WTC11 (cell line): ENCODE data around the gene ERGIC3. TPM values are rescaled to one million over a fixed set of nuclear protein-coding genes. Genes with fewer than 3 reads are reported as not detected.

Experiments
- ATAC-seq: fragments of 200-7000 bp; cut with Tn5 transposase; 2 replicates; pipeline ENCODE4 v1.10.0; 2021; ENCODE audit warnings: mild to moderate bottlenecking, moderate library complexity
- CTCF ChIA-PET: fragments of 300-600 bp; sonication (Branson Sonifier 250); formaldehyde crosslinking; loops from one replicate; lab custom pipeline; 2021; ENCODE audit warnings: antibody characterized with exemption; lab: Charles Lee
- POLR2A ChIA-PET: fragments of 350-600 bp; sonication (Branson Sonifier 250); formaldehyde crosslinking; loops from one replicate; lab custom pipeline; 2021; ENCODE audit warnings: antibody characterized with exemption; lab: Charles Lee
- DNase-seq: peaks from one replicate; pipeline ENCODE4 v3.0.0; 2021; ENCODE audit warnings: low spot score
- H3K27ac Mint-ChIP-seq: 2 replicates; pipeline ENCODE4 v1.8.0; 2021; ENCODE audit warnings: mixed read lengths
- H3K27me3 Mint-ChIP-seq: 2 replicates; pipeline ENCODE4 v1.8.0; 2021; ENCODE audit warnings: low read depth, mild to moderate bottlenecking, moderate library complexity, mixed read lengths
- H3K36me3 Mint-ChIP-seq: 2 replicates; pipeline ENCODE4 v1.8.0; 2021; ENCODE audit warnings: mixed read lengths
- H3K4me1 Mint-ChIP-seq: 2 replicates; pipeline ENCODE4 v1.8.0; 2022; ENCODE audit warnings: mixed read lengths
- H3K4me3 Mint-ChIP-seq: 2 replicates; pipeline ENCODE4 v1.8.0; 2021; ENCODE audit warnings: mild to moderate bottlenecking, moderate library complexity, mixed read lengths
- H3K9me3 Mint-ChIP-seq: 2 replicates; pipeline ENCODE4 v1.8.0; 2021; ENCODE audit warnings: mixed read lengths
- ATF6 ChIP-seq: sonication (generic); formaldehyde crosslinking; IDR thresholded peaks from 2 replicates; pipeline ENCODE4 v1.8.1; 2023; ENCODE audit warnings: mild to moderate bottlenecking, missing genetic modification reagents
- CBFB ChIP-seq: sonication (generic); formaldehyde crosslinking; IDR thresholded peaks from 2 replicates; pipeline ENCODE4 v1.8.1; 2022; ENCODE audit warnings: mild to moderate bottlenecking, low read depth, missing genetic modification reagents
- CDX4 ChIP-seq: fragments of 250-450 bp; sonication (Bioruptor Pico); IDR thresholded peaks from 2 replicates; pipeline ENCODE4 v1.9.0; 2021; ENCODE audit warnings: moderate library complexity, mild to moderate bottlenecking, inconsistent platforms, borderline replicate concordance
- E2F1 ChIP-seq: sonication (generic); formaldehyde crosslinking; IDR thresholded peaks from 2 replicates; pipeline ENCODE4 v1.8.0; 2022; ENCODE audit warnings: mild to moderate bottlenecking, missing genetic modification reagents
- E2F5 ChIP-seq: sonication (generic); formaldehyde crosslinking; IDR thresholded peaks from 2 replicates; pipeline ENCODE4 v1.8.1; 2022; ENCODE audit warnings: mild to moderate bottlenecking, moderate library complexity, missing genetic modification reagents
- ERG ChIP-seq: fragments of 250-450 bp; sonication (Bioruptor Pico); IDR thresholded peaks from 2 replicates; pipeline ENCODE4 v1.8.0; 2021; ENCODE audit warnings: mild to moderate bottlenecking
- FOXP1 ChIP-seq: sonication (generic); formaldehyde crosslinking; IDR thresholded peaks from 2 replicates; pipeline ENCODE4 v1.8.0; 2022; ENCODE audit warnings: missing genetic modification reagents, mild to moderate bottlenecking, moderate library complexity, borderline replicate concordance
- IRF2 ChIP-seq: sonication (generic); formaldehyde crosslinking; IDR thresholded peaks from 2 replicates; pipeline ENCODE4 v1.8.0; 2022; ENCODE audit warnings: low read depth, missing genetic modification reagents, borderline replicate concordance
- JAZF1 ChIP-seq: fragments of 250-450 bp; sonication (Bioruptor Pico); IDR thresholded peaks from 2 replicates; pipeline ENCODE4 v1.9.0; 2021; ENCODE audit warnings: moderate library complexity, mild to moderate bottlenecking, inconsistent platforms
- JUN ChIP-seq: sonication (generic); formaldehyde crosslinking; IDR thresholded peaks from 2 replicates; pipeline ENCODE4 v1.8.0; 2023; ENCODE audit warnings: mild to moderate bottlenecking, missing genetic modification reagents
- MLX ChIP-seq: sonication (generic); formaldehyde crosslinking; IDR thresholded peaks from 2 replicates; pipeline ENCODE4 v1.8.1; 2023; ENCODE audit warnings: mild to moderate bottlenecking, missing genetic modification reagents, moderate library complexity
- MYBL2 ChIP-seq: sonication (generic); formaldehyde crosslinking; IDR thresholded peaks from 2 replicates; pipeline ENCODE4 v1.8.1; 2023; ENCODE audit warnings: mild to moderate bottlenecking, moderate library complexity, missing genetic modification reagents
- NFYB ChIP-seq: sonication (generic); formaldehyde crosslinking; conservative IDR thresholded peaks from 2 replicates; pipeline ENCODE4 v1.8.0; 2022; ENCODE audit warnings: low read depth, missing genetic modification reagents
- OVOL2 ChIP-seq: fragments of 250-450 bp; sonication (Bioruptor Pico); IDR thresholded peaks from 2 replicates; pipeline ENCODE4 v1.9.0; 2021; ENCODE audit warnings: mild to moderate bottlenecking, borderline replicate concordance
- PRRX2 ChIP-seq: fragments of 250-450 bp; sonication (Bioruptor Pico); IDR thresholded peaks from 2 replicates; pipeline ENCODE4 v1.8.0; 2021; ENCODE audit warnings: mild to moderate bottlenecking
- TEAD1 ChIP-seq: sonication (generic); formaldehyde crosslinking; IDR thresholded peaks from 2 replicates; pipeline ENCODE4 v1.8.0; 2022; ENCODE audit warnings: mild to moderate bottlenecking, missing genetic modification reagents
- ZNF317 ChIP-seq: sonication (generic); formaldehyde crosslinking; IDR thresholded peaks from 2 replicates; pipeline ENCODE4 v1.8.1; 2023; ENCODE audit warnings: low read depth, mild to moderate bottlenecking, moderate library complexity, missing genetic modification reagents, borderline replicate concordance
- ZNF532 ChIP-seq: fragments of 250-450 bp; sonication (Bioruptor Pico); IDR thresholded peaks from 2 replicates; pipeline ENCODE4 v1.9.0; 2021; ENCODE audit warnings: mild to moderate bottlenecking, borderline replicate concordance
- ZNF671 ChIP-seq: fragments of 250-450 bp; sonication (Bioruptor Pico); IDR thresholded peaks from 2 replicates; pipeline ENCODE4 v1.8.0; 2021; ENCODE audit warnings: mild to moderate bottlenecking
- ZSCAN18 ChIP-seq: fragments of 250-450 bp; sonication (Bioruptor Pico); IDR thresholded peaks from 2 replicates; pipeline ENCODE4 v2.1.2; 2022; ENCODE audit warnings: mild to moderate bottlenecking, moderate library complexity
- total RNA-seq: library from RNA; stranded (reverse); gene quantifications from 3 replicates; pipeline ENCODE4 v1.2.3, GENCODE V29; 2021

The ERGIC3 gene
- total RNA-seq, 1 experiment from 2014 or later, result 168 TPM

GRCh38 chr20:35603695-35604448 is 62.0 kb downstream of the ERGIC3 start:
- no peaks in the 10 kb centered on the region for H3K36me3 Mint-ChIP-seq
- DNase-seq, result no peak
- no peak overlapping the region for H3K27ac Mint-ChIP-seq
- H3K9me3 Mint-ChIP-seq, result no peaks in the 10 kb centered on the region
- no peak for ATAC-seq
- H3K4me1 Mint-ChIP-seq, result peaks cover 9% of the 10 kb centered on the region
- H3K27me3 Mint-ChIP-seq, result peaks cover 60% of the 10 kb centered on the region
- H3K4me3 Mint-ChIP-seq, result no peak overlapping the region
- TF ChIP-seq PRRX2 (no peak), ZSCAN18 (no peak), MLX (no peak), JUN (no peak), IRF2 (no peak), ATF6 (no peak), E2F5 (CRISPR knock-in tag) (no peak), CDX4 (CRISPR knock-in tag) (no peak), JAZF1 (CRISPR knock-in tag) (no peak), OVOL2 (CRISPR knock-in tag) (no peak), ZNF671 (no peak), CBFB (CRISPR knock-in tag) (no peak), FOXP1 (CRISPR knock-in tag) (no peak), ZNF317 (CRISPR knock-in tag) (no peak), NFYB (no peak), MYBL2 (no peak), TEAD1 (CRISPR knock-in tag) (no peak), E2F1 (CRISPR knock-in tag) (no peak), ERG (CRISPR knock-in tag) (no peak), ZNF532 (CRISPR knock-in tag) (no peak)
- POLR2A ChIA-PET, result interaction anchor here (1.0 to 1.4 kb wide), 4 partner anchors 12 to 17 kb away, joined by 3 to 10 read pairs (median 4); partner anchors contain the start of gene SPAG4
- CTCF ChIA-PET, result interaction anchor here (0.6 to 3.5 kb wide), 23 partner anchors 9 to 350 kb away, joined by 3 to 35 read pairs (median 6); partner anchors contain the start of genes ERGIC3, RBM39, SCAND1 and SPAG4
